ENCODE results near the gene MED26. TPM values are rescaled to one million over a fixed set of nuclear protein-coding genes. Genes with fewer than 3 reads are reported as not detected.

MED26 gene
- total and polyA plus RNA-seq, 11 donors = 3.6 to 7.5 (median 4.6) TPM

- Histone ChIP-seq H3K27me3 (no peaks in the 10 kb centered on the region), H3K4me3 (peak within 1 kb of the TSS; percentile 68 to 90 (median 82)), H3K36me3 (peaks cover 0 to 40% (median 34%) of the 10 kb centered on the region in 9 donors), H3K4me1 (peaks cover 6 to 55% (median 32%) of the 10 kb centered on the region in 12 donors), H3K9me3 (no peaks in the 10 kb centered on the region), H3K27ac (peak within 1 kb of the TSS; percentile 83 to 96 (median 94))
- intact Hi-C loops (cut with DNase I) = loop anchor here in 6 of 10 donors (1.0 to 5.0 kb wide), 6 partner anchors 31 to 88 kb away; partner anchors contain the start of genes MED26 (in 5 of the 6) and SLC35E1 (in 1 of the 6)
- ATAC-seq (peak; percentile 97 to 99 (median 98)), DNase-seq (peak; percentile 98 to 100 (median 99))
- TF ChIP-seq POLR2A (IDR thresholded peaks at IDR 0.05) = peak; percentile 33 to 66
- peak in 7 of 12 donors; percentile 17 to 51 (median 36) for TF ChIP-seq CTCF (IDR thresholded peaks at IDR 0.05)
- 0 to 1% (median 1%) methylated on average over 43 to 60 of the region's 60 CpGs for WGBS, 4 donors
These were observed 32.1 kb upstream of the MED26 start, which contains the start of gene SMIM7 for GRCh38 chr19:16659832-16660708. SMIM7 (minus strand) TSS chr19:16660144; CDS start chr19:16660110, 34 bp downstream.

GRCh38 chr19:16659464-16659831 lies 31.4 kb upstream of the MED26 start:
- ATAC-seq (no peak), DNase-seq (no peak)
- TF ChIP-seq CTCF (IDR thresholded peaks at IDR 0.05) = no peak
- no peak for TF ChIP-seq POLR2A (IDR thresholded peaks at IDR 0.05)
- H3K36me3 ChIP-seq = peaks cover 0 to 46% (median 40%) of the 10 kb centered on the region in 9 donors
- no peaks in the 10 kb centered on the region for H3K27me3 ChIP-seq
- H3K27ac ChIP-seq = peak overlapping the region; percentile 77 to 96 (median 94)
- no peaks in the 10 kb centered on the region for H3K9me3 ChIP-seq
- peaks cover 6 to 54% (median 32%) of the 10 kb centered on the region in 12 donors for H3K4me1 ChIP-seq
- WGBS, 4 donors = 0 to 5% (median 2%) methylated on average over 11 to 14 of the region's 14 CpGs
- peak overlapping the region; percentile 47 to 90 (median 82) for H3K4me3 ChIP-seq
- intact Hi-C loops (cut with DNase I) = loop anchor here in 1 of 10 donors (5.0 kb wide), 1 partner anchor 37 kb away; no protein-coding TSS in a partner anchor

GRCh38 chr19:16657384-16657783 lies 29.4 kb upstream of the MED26 start:
- Histone ChIP-seq H3K27ac (no peak overlapping the region), H3K36me3 (peaks cover 0 to 66% (median 61%) of the 10 kb centered on the region in 9 donors), H3K4me1 (peaks cover 6 to 39% (median 24%) of the 10 kb centered on the region in 12 donors), H3K27me3 (no peaks in the 10 kb centered on the region), H3K4me3 (no peak overlapping the region), H3K9me3 (no peaks in the 10 kb centered on the region)
- DNase-seq (no peak), ATAC-seq (no peak)
- TF ChIP-seq POLR2A (IDR thresholded peaks at IDR 0.05) (no peak), CTCF (IDR thresholded peaks at IDR 0.05) (no peak)
- intact Hi-C loops (cut with DNase I) = loop anchor here in 1 of 10 donors (5.0 kb wide), 1 partner anchor 35 kb away; no protein-coding TSS in a partner anchor
- WGBS, 4 donors = 78 to 92% (median 87%) methylated on average over 5 of the region's 5 CpGs

GRCh38 chr19:16655727-16656126 lies 27.7 kb upstream of the MED26 start:
- H3K36me3 ChIP-seq = peaks cover 5 to 83% (median 76%) of the 10 kb centered on the region in 9 donors
- ATAC-seq (no peak), DNase-seq (no peak)
- H3K4me1 ChIP-seq = peaks cover 6 to 31% (median 19%) of the 10 kb centered on the region in 12 donors
- intact Hi-C loops (cut with DNase I) = loop anchor here in 1 of 10 donors (5.0 kb wide), 1 partner anchor 33 kb away; no protein-coding TSS in a partner anchor
- H3K27ac ChIP-seq = no peak overlapping the region
- 73 to 86% (median 81%) methylated on average over 11 of the region's 11 CpGs for WGBS, 4 donors
- TF ChIP-seq CTCF (IDR thresholded peaks at IDR 0.05) (no peak), POLR2A (IDR thresholded peaks at IDR 0.05) (no peak)
- no peaks in the 10 kb centered on the region for H3K9me3 ChIP-seq
- H3K4me3 ChIP-seq = no peak overlapping the region
- H3K27me3 ChIP-seq = no peaks in the 10 kb centered on the region

All from heart left ventricle (tissue), 16 donors.